RWPE1 (cell line): ENCODE data around the gene SAA1.
"Not testable (repeated sequence)": the region's sequence is repeated elsewhere in the genome, so short reads cannot be mapped to it uniquely, and the experiment has no call there.

Experiments used
- CTCF ChIA-PET: fragments of 350-600 bp; sonication (Branson Sonifier 250); formaldehyde crosslinking; extraction: SDS; loops from one replicate; lab custom pipeline; 2021; lab: Yijun Ruan, JAX
- POLR2A ChIA-PET: fragments of 400-600 bp; formaldehyde crosslinking; extraction: SDS; loops from one replicate; lab custom pipeline; 2020; ENCODE audit warnings: antibody characterized with exemption; ENCODE audit not compliant: low non-redundant PET; lab: Yijun Ruan, JAX
- DNase-seq: peaks from one replicate; pipeline ENCODE4 v3.0.0; 2012; ENCODE audit warnings: low spot score
- H3K27ac ChIP-seq: fragments of 450-650 bp; 2 replicates; pipeline ENCODE4 v1.5.1; 2017
- CTCF ChIP-seq: fragments of 450-650 bp; conservative IDR thresholded peaks from 2 replicates; pipeline ENCODE4 v1.5.1; 2017; ENCODE audit warnings: low read depth, mild to moderate bottlenecking

Gene SAA1

DNA sequence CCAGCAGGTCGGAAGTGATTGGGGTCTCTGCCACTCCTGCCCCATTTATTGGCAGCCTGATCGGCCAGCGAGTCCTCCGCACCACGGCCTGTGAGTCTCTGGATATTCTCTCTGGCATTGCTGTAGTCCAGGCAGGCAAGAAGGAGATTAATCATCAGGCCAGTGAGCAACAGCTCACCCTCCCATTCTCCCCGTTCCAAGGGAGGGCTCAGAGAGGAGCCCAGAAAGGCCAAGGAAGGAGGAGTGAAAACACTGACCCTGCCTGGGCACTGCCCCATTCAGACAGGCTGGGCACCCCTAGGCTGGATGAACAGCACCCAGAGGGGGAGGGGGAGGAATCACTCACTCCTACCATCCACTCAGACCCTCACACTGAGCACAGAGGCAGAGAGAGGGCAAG is 20.7 kb upstream of the SAA1 start:
- no peak overlapping the region for H3K27ac ChIP-seq
- ChIA-PET CTCF (interaction anchor here (0.6 to 0.7 kb wide), 2 partner anchors 9 to 84 kb away, joined by 3 read pairs; no protein-coding TSS in a partner anchor), POLR2A (interaction anchor here (0.5 kb wide), 1 partner anchor 20 kb away, joined by 6 read pairs; no protein-coding TSS in a partner anchor)
- no peak for DNase-seq
- no peak for TF ChIP-seq CTCF

DNA sequence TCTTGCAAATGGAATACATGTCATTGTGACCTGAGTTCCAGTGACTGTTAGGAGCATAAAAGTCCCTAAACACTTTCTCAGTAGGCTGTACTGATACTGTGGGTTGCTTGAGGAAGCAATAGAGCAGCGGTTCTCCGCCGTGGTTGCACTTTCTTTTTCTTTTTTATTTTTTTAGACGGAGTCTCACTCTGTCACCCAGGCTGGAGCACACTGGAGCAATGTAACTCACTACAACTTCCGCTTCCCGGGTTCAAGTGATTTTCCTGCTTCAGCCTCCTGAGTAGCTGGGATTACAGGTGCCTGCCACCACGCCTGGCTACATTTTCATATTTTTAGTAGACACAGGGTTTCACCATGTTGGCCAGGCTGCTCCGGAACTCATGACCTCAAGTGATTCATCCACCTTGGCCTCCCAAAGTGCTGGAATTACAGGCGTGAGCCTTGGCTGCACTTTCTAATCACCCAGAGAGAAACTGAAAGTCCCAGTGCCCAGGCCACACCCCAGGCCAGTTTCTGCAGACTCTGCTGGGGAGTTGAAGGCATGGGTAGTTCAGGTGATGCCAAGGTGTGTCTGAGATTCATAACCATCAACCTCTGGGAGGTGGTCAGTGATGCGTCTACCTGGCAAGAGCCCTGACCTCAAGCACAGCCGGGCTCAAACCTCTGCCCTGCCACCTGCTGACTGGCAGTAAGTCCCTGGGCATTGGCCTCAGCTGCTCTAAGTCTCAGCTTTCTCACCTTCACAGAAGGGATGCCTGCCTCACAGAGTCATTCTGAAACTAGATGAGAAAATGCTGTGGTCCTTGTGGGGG is 19.5 kb upstream of the SAA1 start:
- CTCF ChIA-PET, DNase-seq, POLR2A ChIA-PET: not testable (repeated sequence)
- peak overlapping the region; percentile 62 for H3K27ac ChIP-seq

DNA sequence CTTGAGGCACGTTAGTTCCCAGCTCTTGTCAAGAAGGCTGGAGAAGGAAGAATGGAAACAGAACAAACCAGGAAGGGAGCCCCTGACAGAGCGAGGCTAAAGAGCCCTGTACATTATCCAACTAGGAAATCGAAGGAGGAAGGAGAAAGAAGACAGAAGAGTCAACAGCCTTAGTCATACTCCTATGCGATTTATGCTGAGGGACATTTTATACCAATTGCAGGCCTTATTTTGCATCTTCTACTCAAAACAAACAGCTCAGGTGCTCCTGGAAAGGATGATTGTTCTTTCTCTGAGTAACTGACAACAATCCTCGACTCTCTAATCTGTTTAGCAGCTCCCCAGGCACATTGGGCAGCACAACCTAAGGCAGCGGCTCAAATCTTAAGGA is 18.9 kb upstream of the SAA1 start:
- H3K27ac ChIP-seq: peak overlapping the region; percentile 62
- POLR2A ChIA-PET, CTCF ChIA-PET, DNase-seq: not testable (repeated sequence)

DNA sequence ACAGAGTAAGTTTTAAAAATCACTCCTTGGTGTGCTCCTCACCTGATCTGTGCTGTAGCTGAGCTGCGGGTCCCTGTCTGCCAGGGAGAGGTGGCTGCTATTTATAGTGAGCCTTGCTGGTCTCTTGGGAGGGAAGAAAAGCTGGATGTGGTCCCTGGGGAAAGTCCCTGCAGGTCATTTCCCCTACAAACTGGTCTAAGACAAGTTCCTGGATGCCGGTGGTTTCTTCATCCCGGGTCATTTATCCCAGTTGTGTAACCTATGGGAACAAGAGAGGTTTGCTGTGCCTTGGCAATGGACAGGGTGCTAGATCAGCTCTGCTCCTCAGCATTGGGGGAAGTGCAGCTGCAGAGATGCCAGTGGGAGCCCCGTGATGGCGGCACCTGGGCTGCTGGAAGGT is 17.5 kb upstream of the SAA1 start, which contains the start of gene SAA2:
TSS of gene SAA2 (minus strand) at position 108 of the 400 bp plus-strand sequence. CDS start 657 bp downstream, outside the sequence.
- 0 out of 2 replicates have a peak within 1 kb of the TSS, but pooled peaks have one; percentile 20 for H3K27ac ChIP-seq
- TF ChIP-seq CTCF: no peak
- no peak for DNase-seq
- CTCF ChIA-PET: no interaction called here
- POLR2A ChIA-PET: no interaction called here

GRCh38 chr11:18253233-18253632 is 12.8 kb upstream of the SAA1 start:
- no peak overlapping the region for H3K27ac ChIP-seq
- no peak for DNase-seq
- TF ChIP-seq CTCF: no peak
- CTCF ChIA-PET: interaction anchor here (0.6 to 2.0 kb wide), 4 partner anchors 9 to 1588 kb away, joined by 3 to 6 read pairs (median 3); no protein-coding TSS in a partner anchor
- POLR2A ChIA-PET: no interaction called here

DNA sequence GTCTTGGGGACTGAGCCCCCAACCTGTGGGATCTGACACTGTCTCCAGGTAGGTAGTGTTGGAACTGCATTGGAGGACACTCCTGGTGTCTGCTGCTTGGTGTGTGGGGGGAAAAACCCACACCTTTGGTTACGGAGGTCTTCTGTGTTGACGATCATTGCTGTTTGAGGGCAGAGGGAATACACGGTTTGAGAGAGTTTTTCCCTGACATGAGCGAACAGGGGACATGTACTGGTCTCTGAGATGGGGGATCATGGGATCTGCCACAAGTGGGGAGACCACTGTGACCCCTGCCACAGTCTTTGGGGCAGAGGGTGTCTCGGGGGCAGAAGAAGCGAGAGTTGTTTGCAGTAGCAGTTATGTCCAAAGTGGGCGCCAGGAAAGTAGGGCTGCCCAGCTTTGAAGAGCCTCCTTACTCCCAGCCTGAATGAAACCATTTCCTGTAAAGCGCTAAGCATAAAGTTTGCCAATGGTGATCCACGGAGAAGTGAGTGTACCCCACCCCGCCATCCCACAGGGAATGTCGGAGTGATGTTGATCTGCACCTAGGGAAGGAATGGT is 12.2 kb upstream of the SAA1 start:
- POLR2A ChIA-PET: no interaction called here
- TF ChIP-seq CTCF: no peak
- no peak for DNase-seq
- CTCF ChIA-PET: interaction anchor here (2.0 kb wide), 1 partner anchor 10 kb away, joined by 6 read pairs; no protein-coding TSS in a partner anchor
- no peak overlapping the region for H3K27ac ChIP-seq

- CTCF ChIA-PET: no interaction called here
Observed at GRCh38 chr11:18254781-18255361, 11.2 kb upstream of the SAA1 start.

More at GRCh38 chr11:18254781-18255361, 11.2 kb upstream of the SAA1 start:
- H3K27ac ChIP-seq: no peak overlapping the region
- no peak for DNase-seq
- POLR2A ChIA-PET: no interaction called here
- TF ChIP-seq CTCF: no peak
